ENCODE results near the gene RBBP4. TPM values are rescaled to one million over a fixed set of nuclear protein-coding genes. Genes with fewer than 3 reads are reported as not detected.

Gene RBBP4
- polyA plus RNA-seq, 1 donor from 2014 or later, result 270 TPM

DNA sequence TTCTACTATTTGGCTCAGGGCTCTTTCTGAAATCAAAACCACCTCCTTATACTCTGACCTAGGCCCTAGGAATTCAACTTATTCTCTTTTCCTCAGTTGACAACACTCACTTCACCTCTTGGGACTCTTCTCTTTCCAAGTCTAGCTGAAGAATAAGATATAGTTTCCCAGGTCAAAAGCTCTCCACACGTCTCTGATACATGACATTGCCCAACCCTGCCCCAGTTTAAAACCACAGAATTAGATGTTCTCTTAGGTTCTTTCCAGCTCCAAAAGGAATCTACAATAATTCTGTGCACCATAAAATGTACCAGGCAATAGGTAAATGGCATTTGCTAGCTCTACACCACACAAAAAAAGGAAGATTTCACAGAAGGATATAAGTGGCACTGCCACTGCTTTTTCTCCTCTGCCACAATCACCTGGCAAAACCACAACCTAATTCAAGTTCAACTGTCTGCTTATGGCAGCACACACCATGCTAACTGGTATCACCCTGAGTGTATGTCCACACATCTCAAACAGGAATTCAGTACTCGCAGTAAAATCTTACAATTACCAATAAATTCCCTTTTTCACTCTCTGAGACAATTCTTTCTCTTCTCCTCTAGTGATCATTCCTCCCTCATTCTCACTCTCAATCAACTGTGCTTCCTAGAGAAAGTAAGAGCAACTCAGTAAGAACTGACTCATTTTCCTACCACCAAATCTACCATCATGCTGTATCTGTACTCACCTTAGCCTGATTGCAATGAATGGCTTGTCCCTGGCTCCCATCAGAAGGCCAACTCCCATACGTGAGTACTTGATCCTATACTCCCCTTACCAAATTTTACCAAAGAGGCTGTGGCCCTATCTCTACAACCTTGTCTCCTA lies 28.0 kb upstream of the RBBP4 start:
- no peak overlapping the region for H3K4me3 ChIP-seq (ENCODE audit: low read length)
- H3K27me3 ChIP-seq (ENCODE audit: insufficient read depth, low read depth, low read length), result no peaks in the 10 kb centered on the region
- no peaks in the 10 kb centered on the region for H3K79me2 ChIP-seq (replicated peaks; ENCODE audit: insufficient read depth, low read length)
- H3K36me3 ChIP-seq (ENCODE audit: insufficient read depth, low read length), result no peaks in the 10 kb centered on the region
- no peaks in the 10 kb centered on the region for H4K20me1 ChIP-seq (ENCODE audit: insufficient read depth)
- no peaks in the 10 kb centered on the region for H3F3A ChIP-seq (ENCODE audit: insufficient read depth, low read length, poor library complexity, severe bottlenecking)
- H3K9me3 ChIP-seq (ENCODE audit: low read length), result no peaks in the 10 kb centered on the region
- H3K27ac ChIP-seq (ENCODE audit: low read length), result no peak overlapping the region
- no peak overlapping the region for H2AFZ ChIP-seq (ENCODE audit: low read depth, low read length)
- no peaks in the 10 kb centered on the region for H3K9me2 ChIP-seq (ENCODE audit: insufficient read depth, low read length)
- H3K4me2 ChIP-seq (ENCODE audit: low read length), result no peak overlapping the region
- no peak for TF ChIP-seq RAD21 (conservative IDR thresholded peaks at IDR 0.05)
- TF ChIP-seq POLR2AphosphoS5 (IDR thresholded peaks at IDR 0.05), result no peak
- no peak for TF ChIP-seq EZH2 (IDR thresholded peaks at IDR 0.05; ENCODE audit: borderline replicate concordance, insufficient read depth, low read length, poor library complexity, severe bottlenecking)
- no peak for TF ChIP-seq SMC3 (conservative IDR thresholded peaks at IDR 0.05; ENCODE audit: poor library complexity)
- no peak for TF ChIP-seq EP300 (conservative IDR thresholded peaks at IDR 0.05; ENCODE audit: poor library complexity, severe bottlenecking)
- TF ChIP-seq, protein P1, sequence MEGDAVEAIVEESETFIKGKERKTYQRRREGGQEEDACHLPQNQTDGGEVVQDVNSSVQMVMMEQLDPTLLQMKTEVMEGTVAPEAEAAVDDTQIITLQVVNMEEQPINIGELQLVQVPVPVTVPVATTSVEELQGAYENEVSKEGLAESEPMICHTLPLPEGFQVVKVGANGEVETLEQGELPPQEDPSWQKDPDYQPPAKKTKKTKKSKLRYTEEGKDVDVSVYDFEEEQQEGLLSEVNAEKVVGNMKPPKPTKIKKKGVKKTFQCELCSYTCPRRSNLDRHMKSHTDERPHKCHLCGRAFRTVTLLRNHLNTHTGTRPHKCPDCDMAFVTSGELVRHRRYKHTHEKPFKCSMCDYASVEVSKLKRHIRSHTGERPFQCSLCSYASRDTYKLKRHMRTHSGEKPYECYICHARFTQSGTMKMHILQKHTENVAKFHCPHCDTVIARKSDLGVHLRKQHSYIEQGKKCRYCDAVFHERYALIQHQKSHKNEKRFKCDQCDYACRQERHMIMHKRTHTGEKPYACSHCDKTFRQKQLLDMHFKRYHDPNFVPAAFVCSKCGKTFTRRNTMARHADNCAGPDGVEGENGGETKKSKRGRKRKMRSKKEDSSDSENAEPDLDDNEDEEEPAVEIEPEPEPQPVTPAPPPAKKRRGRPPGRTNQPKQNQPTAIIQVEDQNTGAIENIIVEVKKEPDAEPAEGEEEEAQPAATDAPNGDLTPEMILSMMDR (IDR thresholded peaks at IDR 0.05; ENCODE audit: poor library complexity, severe bottlenecking), result no peak
- TF ChIP-seq, protein P2, sequence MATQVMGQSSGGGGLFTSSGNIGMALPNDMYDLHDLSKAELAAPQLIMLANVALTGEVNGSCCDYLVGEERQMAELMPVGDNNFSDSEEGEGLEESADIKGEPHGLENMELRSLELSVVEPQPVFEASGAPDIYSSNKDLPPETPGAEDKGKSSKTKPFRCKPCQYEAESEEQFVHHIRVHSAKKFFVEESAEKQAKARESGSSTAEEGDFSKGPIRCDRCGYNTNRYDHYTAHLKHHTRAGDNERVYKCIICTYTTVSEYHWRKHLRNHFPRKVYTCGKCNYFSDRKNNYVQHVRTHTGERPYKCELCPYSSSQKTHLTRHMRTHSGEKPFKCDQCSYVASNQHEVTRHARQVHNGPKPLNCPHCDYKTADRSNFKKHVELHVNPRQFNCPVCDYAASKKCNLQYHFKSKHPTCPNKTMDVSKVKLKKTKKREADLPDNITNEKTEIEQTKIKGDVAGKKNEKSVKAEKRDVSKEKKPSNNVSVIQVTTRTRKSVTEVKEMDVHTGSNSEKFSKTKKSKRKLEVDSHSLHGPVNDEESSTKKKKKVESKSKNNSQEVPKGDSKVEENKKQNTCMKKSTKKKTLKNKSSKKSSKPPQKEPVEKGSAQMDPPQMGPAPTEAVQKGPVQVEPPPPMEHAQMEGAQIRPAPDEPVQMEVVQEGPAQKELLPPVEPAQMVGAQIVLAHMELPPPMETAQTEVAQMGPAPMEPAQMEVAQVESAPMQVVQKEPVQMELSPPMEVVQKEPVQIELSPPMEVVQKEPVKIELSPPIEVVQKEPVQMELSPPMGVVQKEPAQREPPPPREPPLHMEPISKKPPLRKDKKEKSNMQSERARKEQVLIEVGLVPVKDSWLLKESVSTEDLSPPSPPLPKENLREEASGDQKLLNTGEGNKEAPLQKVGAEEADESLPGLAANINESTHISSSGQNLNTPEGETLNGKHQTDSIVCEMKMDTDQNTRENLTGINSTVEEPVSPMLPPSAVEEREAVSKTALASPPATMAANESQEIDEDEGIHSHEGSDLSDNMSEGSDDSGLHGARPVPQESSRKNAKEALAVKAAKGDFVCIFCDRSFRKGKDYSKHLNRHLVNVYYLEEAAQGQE (IDR thresholded peaks at IDR 0.05; ENCODE audit: borderline replicate concordance), result no peak
- TF ChIP-seq MXI1 (conservative IDR thresholded peaks at IDR 0.05; ENCODE audit: poor library complexity, severe bottlenecking), result no peak
- no peak overlapping the region for H3K9ac ChIP-seq (ENCODE audit: low read length)

DNA sequence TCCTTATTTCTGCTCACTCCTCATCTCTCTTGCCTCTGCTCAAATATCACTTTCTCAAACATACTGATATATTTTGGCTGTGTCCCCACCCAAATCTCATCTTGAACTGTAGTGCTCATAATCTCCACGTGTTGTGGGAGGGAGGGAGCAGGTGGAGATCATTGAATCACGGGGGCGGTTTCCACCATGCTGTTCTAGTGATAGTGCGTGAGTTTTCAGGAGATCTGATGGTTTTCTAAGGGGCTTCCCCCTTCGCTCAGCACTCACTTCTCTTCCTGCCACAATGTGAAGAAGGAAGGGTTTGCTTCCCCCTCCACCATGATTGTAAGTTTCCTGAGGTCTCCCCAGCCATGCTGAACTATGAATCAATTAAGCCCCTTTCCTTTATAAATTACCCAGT lies 27.2 kb upstream of the RBBP4 start:
- no peaks in the 10 kb centered on the region for H3K9me2 ChIP-seq (ENCODE audit: insufficient read depth, low read length)
- no peaks in the 10 kb centered on the region for H3K9me3 ChIP-seq (ENCODE audit: low read length)
- no peak for TF ChIP-seq SMC3 (conservative IDR thresholded peaks at IDR 0.05; ENCODE audit: poor library complexity)
- TF ChIP-seq, protein P2 (IDR thresholded peaks at IDR 0.05; ENCODE audit: borderline replicate concordance), result no peak
- TF ChIP-seq POLR2AphosphoS5 (IDR thresholded peaks at IDR 0.05), result no peak
- no peak for TF ChIP-seq EZH2 (IDR thresholded peaks at IDR 0.05; ENCODE audit: borderline replicate concordance, insufficient read depth, low read length, poor library complexity, severe bottlenecking)
- H3K27ac ChIP-seq (ENCODE audit: low read length), result no peak overlapping the region
- H3K4me2 ChIP-seq (ENCODE audit: low read length), result no peak overlapping the region
- H3K36me3 ChIP-seq (ENCODE audit: insufficient read depth, low read length), result no peaks in the 10 kb centered on the region
- H3K4me3 ChIP-seq (ENCODE audit: low read length), result no peak overlapping the region
- no peaks in the 10 kb centered on the region for H4K20me1 ChIP-seq (ENCODE audit: insufficient read depth)
- no peaks in the 10 kb centered on the region for H3K79me2 ChIP-seq (replicated peaks; ENCODE audit: insufficient read depth, low read length)
- no peak overlapping the region for H2AFZ ChIP-seq (ENCODE audit: low read depth, low read length)
- no peaks in the 10 kb centered on the region for H3F3A ChIP-seq (ENCODE audit: insufficient read depth, low read length, poor library complexity, severe bottlenecking)
- H3K27me3 ChIP-seq (ENCODE audit: insufficient read depth, low read depth, low read length), result no peaks in the 10 kb centered on the region
- no peak overlapping the region for H3K9ac ChIP-seq (ENCODE audit: low read length)
